Left lung (tissue), 10 donors: ENCODE measurements around the gene SPATA12. TPM values are rescaled to one million over a fixed set of nuclear protein-coding genes. Genes with fewer than 3 reads are reported as not detected.

Source experiments
- ATAC-seq: fragments of 200-7000 bp; cut with Tn5 transposase; one replicate; pipeline ENCODE4 v1.9.1; 2020; ENCODE audit warnings: moderate library complexity
- DNase-seq, 4 donors: peaks; one replicate each; pipeline ENCODE4 v3.0.0-alpha.2; 2013 to 2020
- H3K27ac ChIP-seq, 2 donors: fragments of 200-600 bp; sonication (generic) in 1 of 2; one replicate each; pipeline versions ENCODE4 v1.5.0 to v1.8.0; 2020 to 2021
- H3K27me3 ChIP-seq, 2 donors: fragments of 200-600 bp; sonication (generic) in 1 of 2; one replicate each; pipeline versions ENCODE4 v1.5.0 to v1.8.0; 2020 to 2021
- H3K36me3 ChIP-seq, 2 donors: fragments of 200-600 bp; sonication (generic) in 1 of 2; one replicate each; pipeline versions ENCODE4 v1.5.0 to v1.8.0; 2020 to 2021
- H3K4me1 ChIP-seq, 2 donors: fragments of 200-600 bp; one replicate each; pipeline ENCODE4 v1.8.0; 2021
- H3K4me3 ChIP-seq, 2 donors: fragments of 200-600 bp; sonication (generic) in 1 of 2; one replicate each; pipeline versions ENCODE4 v1.5.0 to v1.8.0; 2020 to 2021; ENCODE audit warnings: mild to moderate bottlenecking in 1 of 2
- H3K9me3 ChIP-seq, 2 donors: fragments of 200-600 bp; sonication (generic) in 1 of 2; one replicate each; pipeline versions ENCODE4 v1.5.0 to v1.8.0; 2020 to 2021
- CTCF ChIP-seq, 2 donors: fragments of 200-600 bp; sonication (generic) in 1 of 2; IDR thresholded peaks; one replicate each; pipeline versions ENCODE4 v1.5.0 to v1.8.0; 2021; ENCODE audit warnings: antibody characterized with exemption in 2 of 2
- intact Hi-C, 2 donors: fragments of 100-400 bp; cut with DNase I; formaldehyde crosslinking; loops; one replicate each; pipeline versions ENCODE4 v1.11.2 to v1.14.2; 2022
- polyA plus RNA-seq, 6 donors: library from polyadenylated mRNA; unstranded; fragments of 120-200 nt; gene quantifications; one replicate each; pipeline ENCODE4 v1.2.1, GENCODE V29; 2013; ENCODE audit not compliant: insufficient read length in 6 of 6
- total RNA-seq, 2 donors: library from RNA; stranded (reverse); fragmentation: NEBNext Ultra II Directional; extraction: Animal tissue kit (Norgen Biotek cat#: 25700); gene quantifications; one replicate each; pipeline ENCODE4 v1.2.1, GENCODE V29; 2021
- donor health status: DM: no; HTN: yes; CAD: no.
- donor health status: DM: no; HTN: no; CAD: no.

SPATA12 gene
- total and polyA plus RNA-seq, 8 donors, result 0.17 to 0.21 TPM; not detected in 6

- H3K36me3 ChIP-seq, result no peaks in the 10 kb centered on the region
- TF ChIP-seq CTCF (IDR thresholded peaks at IDR 0.05), result no peak
- no peaks in the 10 kb centered on the region for H3K4me1 ChIP-seq
- no peak for DNase-seq
- intact Hi-C loops, result no loop called here
- no peaks in the 10 kb centered on the region for H3K9me3 ChIP-seq
- H3K4me3 ChIP-seq, result no peak overlapping the region
- H3K27me3 ChIP-seq, result no peaks in the 10 kb centered on the region
- no peak for ATAC-seq
- H3K27ac ChIP-seq, result no peak overlapping the region
Measured at GRCh38 chr3:57086201-57086600, 25.7 kb downstream of the SPATA12 start.

GRCh38 chr3:57087361-57088092 lies 27.1 kb downstream of the SPATA12 start:
- no peaks in the 10 kb centered on the region for H3K4me1 ChIP-seq
- no peaks in the 10 kb centered on the region for H3K27me3 ChIP-seq
- no peaks in the 10 kb centered on the region for H3K36me3 ChIP-seq
- ATAC-seq (no peak), DNase-seq (no peak)
- no peaks in the 10 kb centered on the region for H3K9me3 ChIP-seq
- no peak overlapping the region for H3K27ac ChIP-seq
- TF ChIP-seq CTCF (IDR thresholded peaks at IDR 0.05), result no peak
- no peak overlapping the region for H3K4me3 ChIP-seq
- intact Hi-C loops, result no loop called here

- Histone ChIP-seq H3K4me3 (no peak overlapping the region), H3K27ac (no peak overlapping the region), H3K9me3 (no peaks in the 10 kb centered on the region), H3K4me1 (no peaks in the 10 kb centered on the region), H3K27me3 (no peaks in the 10 kb centered on the region), H3K36me3 (no peaks in the 10 kb centered on the region)
- TF ChIP-seq CTCF (IDR thresholded peaks at IDR 0.05), result no peak
- intact Hi-C loops, result no loop called here
- no peak for ATAC-seq
- no peak for DNase-seq
Measured at GRCh38 chr3:57088503-57088902, 28.0 kb downstream of the SPATA12 start.

GRCh38 chr3:57089043-57089442 lies 28.6 kb downstream of the SPATA12 start:
- Histone ChIP-seq H3K27me3 (no peaks in the 10 kb centered on the region), H3K36me3 (no peaks in the 10 kb centered on the region), H3K9me3 (no peaks in the 10 kb centered on the region), H3K4me1 (no peaks in the 10 kb centered on the region), H3K4me3 (no peak overlapping the region), H3K27ac (no peak overlapping the region)
- no peak for TF ChIP-seq CTCF (IDR thresholded peaks at IDR 0.05)
- no peak for ATAC-seq
- intact Hi-C loops, result no loop called here
- no peak for DNase-seq

- intact Hi-C loops, result loop anchor here in 1 of 2 donors (10.0 kb wide), 1 partner anchor 133 kb away; the partner anchor contains the start of gene APPL1
- Histone ChIP-seq H3K4me3 (no peak overlapping the region), H3K36me3 (no peaks in the 10 kb centered on the region), H3K27ac (no peak overlapping the region), H3K9me3 (no peaks in the 10 kb centered on the region), H3K27me3 (no peaks in the 10 kb centered on the region), H3K4me1 (no peaks in the 10 kb centered on the region)
- TF ChIP-seq CTCF (IDR thresholded peaks at IDR 0.05), result no peak
- DNase-seq (no peak), ATAC-seq (peak; percentile 37)
Measured at GRCh38 chr3:57091521-57092273, 31.2 kb downstream of the SPATA12 start.
